Mucosa of stomach (tissue), 1 donor: ENCODE results near the gene HADH.

Source experiments
- H3K27me3 ChIP-seq: one replicate; pipeline ENCODE4 v1.7.0; 2013; ENCODE audit warnings: mild to moderate bottlenecking, low read length; ENCODE audit not compliant: control insufficient read depth, insufficient read depth
- H3K36me3 ChIP-seq: one replicate; pipeline ENCODE4 v1.7.0; 2013; ENCODE audit warnings: low read length; ENCODE audit not compliant: control insufficient read depth, insufficient read depth
- H3K4me1 ChIP-seq: one replicate; pipeline ENCODE4 v1.7.0; 2013; ENCODE audit warnings: mild to moderate bottlenecking, low read length; ENCODE audit not compliant: control insufficient read depth, insufficient read depth
- H3K4me3 ChIP-seq: one replicate; pipeline ENCODE4 v1.7.0; 2013; ENCODE audit warnings: low read length
- H3K9ac ChIP-seq: one replicate; pipeline ENCODE4 v1.7.0; 2013; ENCODE audit warnings: mild to moderate bottlenecking, low read length, moderate library complexity
- H3K9me3 ChIP-seq: one replicate; pipeline ENCODE4 v1.7.0; 2013; ENCODE audit warnings: mild to moderate bottlenecking, low read length, moderate library complexity; ENCODE audit not compliant: control insufficient read depth
- donor health status: Pancreatic carcinoma.

Gene HADH

DNA sequence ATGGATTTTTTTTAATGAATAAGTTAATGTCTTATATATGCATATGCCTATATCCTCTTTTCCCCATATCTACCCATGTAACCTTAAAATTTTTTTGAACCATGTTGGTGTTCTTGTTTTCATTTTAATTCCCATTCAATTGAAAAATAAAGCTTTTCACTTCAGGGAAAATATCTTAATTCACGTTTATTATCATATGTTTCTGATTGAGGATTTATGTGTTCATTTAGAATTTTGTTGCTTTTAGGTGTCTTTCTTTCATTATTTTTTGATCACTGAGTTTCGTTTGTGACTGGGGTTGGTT lies 29.1 kb downstream of the HADH start:
- Histone ChIP-seq H3K27me3 (no peaks in the 10 kb centered on the region), H3K4me1 (no peaks in the 10 kb centered on the region), H3K9ac (no peak overlapping the region), H3K36me3 (no peaks in the 10 kb centered on the region), H3K4me3 (no peak overlapping the region), H3K9me3 (no peaks in the 10 kb centered on the region)

DNA sequence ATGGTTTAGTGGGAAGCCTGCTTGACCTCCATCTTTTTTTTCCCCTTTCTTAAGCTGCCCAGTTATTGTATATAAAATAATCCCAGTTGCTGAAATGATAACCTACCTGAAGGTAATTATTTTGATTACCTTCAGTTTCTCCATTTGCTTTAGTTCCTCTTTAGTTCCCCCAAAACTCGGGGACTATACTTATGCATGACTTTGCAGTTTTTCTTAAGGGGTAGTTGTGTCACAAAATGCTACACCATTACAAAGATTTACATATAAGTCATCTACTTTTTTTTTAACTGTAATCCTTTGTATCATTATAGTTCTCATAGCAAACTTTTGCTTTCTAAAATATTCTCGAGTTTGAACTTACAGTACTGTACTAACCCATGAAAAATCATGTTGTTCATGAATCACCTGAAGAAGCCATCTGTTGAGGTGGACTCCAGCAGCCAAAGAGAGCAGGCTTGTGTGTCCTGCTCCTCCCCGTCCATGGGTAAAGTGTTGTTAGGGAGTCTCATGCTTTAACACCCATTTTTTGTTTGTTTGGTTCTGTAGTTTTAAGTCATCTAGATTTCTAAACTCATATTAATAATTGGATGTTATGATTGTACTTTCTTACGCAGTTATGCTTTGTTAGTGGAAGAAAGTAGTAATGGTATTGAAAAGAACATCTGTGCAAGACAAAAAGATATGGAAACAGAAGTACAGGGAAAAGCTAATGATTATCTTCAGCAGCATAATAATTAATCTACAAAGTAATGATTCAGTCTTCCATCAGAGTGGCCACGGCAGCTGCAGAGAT lies 34.6 kb downstream of the HADH start:
- H3K4me3 ChIP-seq, result no peak overlapping the region
- H3K9ac ChIP-seq, result no peak overlapping the region
- H3K27me3 ChIP-seq, result no peaks in the 10 kb centered on the region
- no peaks in the 10 kb centered on the region for H3K36me3 ChIP-seq
- H3K4me1 ChIP-seq, result no peaks in the 10 kb centered on the region
- no peaks in the 10 kb centered on the region for H3K9me3 ChIP-seq

DNA sequence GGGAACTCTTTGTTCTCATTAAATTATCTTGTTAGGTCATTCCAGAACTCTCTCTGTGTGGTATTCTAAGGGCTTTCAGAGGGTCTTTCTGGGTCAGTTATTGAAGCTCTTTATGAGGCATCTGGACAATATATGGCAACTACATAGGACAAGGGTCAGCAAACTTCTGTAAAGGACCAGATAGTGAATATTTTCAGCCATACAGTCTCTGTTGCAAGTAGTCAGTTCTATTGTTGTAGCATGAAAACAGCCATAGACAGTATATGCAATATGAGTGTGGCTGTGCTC lies 35.1 kb downstream of the HADH start:
- Histone ChIP-seq H3K4me3 (no peak overlapping the region), H3K9ac (no peak overlapping the region), H3K36me3 (no peaks in the 10 kb centered on the region), H3K4me1 (no peaks in the 10 kb centered on the region), H3K9me3 (no peaks in the 10 kb centered on the region), H3K27me3 (no peaks in the 10 kb centered on the region)

DNA sequence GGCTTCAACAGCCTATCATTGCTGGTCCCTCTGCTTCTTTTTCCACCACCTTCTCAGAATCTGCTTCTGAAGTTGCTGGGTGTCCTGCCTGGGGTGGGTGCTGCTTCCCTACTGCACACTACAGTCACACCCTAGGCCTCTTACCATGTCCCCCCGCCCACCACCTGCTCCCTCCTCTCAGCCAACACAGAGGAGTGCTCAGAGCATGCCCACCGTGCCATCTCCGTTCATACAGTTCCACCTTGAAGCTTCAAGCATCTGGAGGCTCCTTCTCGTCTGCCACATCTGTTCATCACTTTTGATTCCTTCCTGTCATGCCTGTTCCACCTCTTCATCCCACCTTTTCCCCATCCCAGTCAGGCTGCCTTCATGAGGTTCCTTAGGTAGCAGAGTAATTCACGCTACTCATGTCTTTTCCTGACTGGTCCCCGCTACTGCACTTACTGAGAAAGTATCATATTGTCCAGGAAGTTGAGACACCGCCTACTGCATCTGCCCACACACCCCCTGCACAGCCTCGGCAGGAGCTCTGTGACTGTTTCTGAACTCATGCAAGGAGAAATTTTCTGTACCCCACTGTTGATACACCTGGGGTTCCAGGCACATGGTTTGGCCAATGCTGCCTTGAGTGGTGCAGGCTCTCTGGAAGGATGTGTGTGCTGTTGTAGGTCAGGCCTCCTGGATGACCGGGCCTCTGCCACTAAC lies 39.5 kb downstream of the HADH start:
- H3K9ac ChIP-seq, result no peak overlapping the region
- no peak overlapping the region for H3K4me3 ChIP-seq
- H3K36me3 ChIP-seq, result no peaks in the 10 kb centered on the region
- H3K9me3 ChIP-seq, result no peaks in the 10 kb centered on the region
- no peaks in the 10 kb centered on the region for H3K27me3 ChIP-seq
- H3K4me1 ChIP-seq, result no peaks in the 10 kb centered on the region

DNA sequence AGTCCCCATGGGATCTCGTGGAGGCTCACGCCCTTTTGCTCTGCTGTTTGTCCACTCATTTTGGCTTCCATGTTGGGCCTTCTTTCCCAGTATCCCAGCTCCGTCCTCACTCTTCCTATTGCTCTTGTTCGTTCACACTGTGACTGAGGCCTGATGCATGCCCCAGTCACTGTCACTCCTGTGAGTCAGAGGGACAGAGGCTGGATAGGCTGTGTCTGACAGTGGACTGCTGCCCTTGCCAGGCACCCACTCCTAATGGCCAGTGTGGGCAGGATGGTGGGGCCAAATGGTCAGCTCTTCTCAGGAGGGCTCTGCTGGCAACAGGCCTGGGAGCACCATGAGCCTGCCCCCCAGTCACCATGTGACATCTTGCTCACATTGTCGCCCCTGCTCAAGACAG lies 40.0 kb downstream of the HADH start:
- H3K9ac ChIP-seq, result no peak overlapping the region
- H3K9me3 ChIP-seq, result no peaks in the 10 kb centered on the region
- H3K36me3 ChIP-seq, result no peaks in the 10 kb centered on the region
- no peaks in the 10 kb centered on the region for H3K4me1 ChIP-seq
- no peak overlapping the region for H3K4me3 ChIP-seq
- no peaks in the 10 kb centered on the region for H3K27me3 ChIP-seq

DNA sequence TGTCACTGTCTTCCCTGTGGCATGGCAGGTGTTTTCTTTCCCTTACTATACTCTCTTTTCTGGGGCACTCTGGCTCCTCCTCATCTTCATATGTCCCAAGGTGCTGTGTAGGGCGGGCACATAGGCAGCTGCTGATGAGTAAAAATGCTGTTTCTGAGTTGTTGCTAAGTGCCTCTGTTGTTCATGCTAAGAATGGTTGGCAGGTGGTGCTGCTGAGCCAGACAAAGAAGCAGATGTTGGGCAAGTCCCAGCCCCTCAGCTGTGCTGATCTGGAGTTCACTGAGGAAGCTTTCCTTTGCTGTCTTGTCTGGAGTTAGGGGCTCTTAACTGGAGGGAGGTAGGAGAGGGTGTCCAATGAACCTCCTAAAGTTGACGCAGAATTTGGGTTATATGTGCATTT lies 40.6 kb downstream of the HADH start:
- no peaks in the 10 kb centered on the region for H3K27me3 ChIP-seq
- no peaks in the 10 kb centered on the region for H3K9me3 ChIP-seq
- no peak overlapping the region for H3K9ac ChIP-seq
- H3K36me3 ChIP-seq, result no peaks in the 10 kb centered on the region
- H3K4me3 ChIP-seq, result no peak overlapping the region
- H3K4me1 ChIP-seq, result no peaks in the 10 kb centered on the region

DNA sequence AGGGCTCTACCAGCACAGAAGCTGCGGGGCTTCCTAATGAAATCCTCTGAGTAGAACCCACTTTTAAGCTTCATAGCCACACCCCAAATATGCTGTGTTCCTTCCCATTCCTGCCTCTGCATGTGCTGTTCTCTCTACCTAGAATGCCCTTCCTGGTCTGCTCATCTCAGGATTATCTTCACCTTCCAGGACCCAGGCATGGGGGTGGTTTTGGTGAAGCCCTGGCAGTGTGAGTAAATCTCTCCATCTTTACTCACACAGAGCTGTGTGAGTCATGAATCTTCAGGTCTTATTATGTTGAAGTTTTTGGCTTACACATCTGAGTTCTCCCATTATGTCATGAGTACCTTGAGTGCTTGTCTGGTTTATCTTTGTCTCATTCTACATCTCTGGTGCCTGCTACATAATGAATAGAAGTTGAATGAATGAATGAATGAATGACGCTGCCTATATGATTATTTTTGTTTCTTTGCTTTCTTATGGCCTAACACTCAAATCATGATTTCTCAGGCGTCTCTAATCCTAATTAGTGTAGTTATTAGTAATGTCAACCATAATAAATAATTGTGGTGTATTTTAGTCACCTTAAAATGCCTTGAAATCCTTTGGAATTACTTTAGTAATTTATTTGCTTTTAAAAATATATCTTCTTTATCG lies 41.9 kb downstream of the HADH start:
- Histone ChIP-seq H3K9me3 (no peaks in the 10 kb centered on the region), H3K27me3 (no peaks in the 10 kb centered on the region), H3K4me1 (no peaks in the 10 kb centered on the region), H3K36me3 (no peaks in the 10 kb centered on the region), H3K9ac (no peak overlapping the region), H3K4me3 (no peak overlapping the region)

DNA sequence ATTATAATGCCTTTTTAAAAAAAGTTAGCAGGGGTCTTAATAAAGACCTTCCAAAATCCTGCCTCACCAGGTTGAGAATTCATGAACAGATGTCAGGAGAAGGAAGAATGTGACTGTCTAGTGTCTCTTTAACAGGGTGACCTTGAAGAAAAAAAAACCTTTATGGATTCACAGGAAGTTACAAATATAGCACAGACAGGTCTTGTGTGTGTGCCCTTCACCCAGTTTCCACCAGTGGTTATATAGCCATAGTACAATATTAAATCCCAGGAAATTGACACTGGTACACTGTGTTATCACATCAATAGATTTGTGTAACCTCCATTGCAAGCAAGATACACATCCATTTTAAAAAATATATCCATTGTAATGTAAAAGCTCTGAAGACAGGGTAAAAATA lies 43.7 kb downstream of the HADH start:
- Histone ChIP-seq H3K27me3 (no peaks in the 10 kb centered on the region), H3K9me3 (no peaks in the 10 kb centered on the region), H3K36me3 (no peaks in the 10 kb centered on the region), H3K4me3 (no peak overlapping the region), H3K9ac (no peak overlapping the region), H3K4me1 (no peaks in the 10 kb centered on the region)

DNA sequence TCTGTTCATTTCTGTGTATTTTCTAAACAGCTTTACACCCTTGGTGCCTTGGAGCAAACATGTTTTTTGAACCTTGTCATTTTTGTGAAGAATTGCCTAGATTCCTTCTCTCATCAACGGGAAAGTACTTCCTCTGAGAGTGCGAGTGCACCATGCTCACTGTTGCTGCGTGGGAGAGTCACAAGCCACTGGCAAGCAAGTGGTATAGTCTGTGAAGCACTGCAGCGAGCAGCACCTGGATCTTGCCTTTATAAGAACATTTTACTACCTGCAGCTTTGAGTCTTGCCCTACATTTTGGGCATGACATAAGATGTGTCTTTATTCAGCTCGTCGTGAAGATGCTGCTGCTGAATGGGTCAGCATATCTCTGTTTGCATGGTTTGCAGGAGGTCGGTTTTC lies 44.9 kb downstream of the HADH start:
- H3K9ac ChIP-seq, result no peak overlapping the region
- no peaks in the 10 kb centered on the region for H3K27me3 ChIP-seq
- H3K4me1 ChIP-seq, result no peaks in the 10 kb centered on the region
- H3K36me3 ChIP-seq, result no peaks in the 10 kb centered on the region
- no peak overlapping the region for H3K4me3 ChIP-seq
- no peaks in the 10 kb centered on the region for H3K9me3 ChIP-seq

DNA sequence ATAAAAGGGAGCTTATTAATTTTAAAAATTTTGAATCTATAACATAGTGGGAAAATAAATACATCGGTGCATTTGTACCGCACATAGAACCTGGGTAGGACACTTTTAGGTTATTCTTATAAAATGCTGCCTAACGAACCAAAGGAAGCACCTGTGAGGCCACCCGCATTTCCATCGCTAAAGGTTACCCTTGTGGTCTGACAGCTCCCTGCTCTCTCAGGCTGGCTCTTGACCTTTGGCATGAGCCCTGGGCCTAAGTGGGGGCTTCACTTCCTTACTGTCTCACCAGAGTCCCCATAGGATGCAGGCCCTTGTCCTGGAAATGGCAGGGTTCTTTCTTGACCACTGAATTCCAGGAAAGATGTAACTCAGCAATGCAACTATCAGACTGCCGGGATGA lies 46.0 kb downstream of the HADH start:
- Histone ChIP-seq H3K9me3 (no peaks in the 10 kb centered on the region), H3K36me3 (no peaks in the 10 kb centered on the region)

DNA sequence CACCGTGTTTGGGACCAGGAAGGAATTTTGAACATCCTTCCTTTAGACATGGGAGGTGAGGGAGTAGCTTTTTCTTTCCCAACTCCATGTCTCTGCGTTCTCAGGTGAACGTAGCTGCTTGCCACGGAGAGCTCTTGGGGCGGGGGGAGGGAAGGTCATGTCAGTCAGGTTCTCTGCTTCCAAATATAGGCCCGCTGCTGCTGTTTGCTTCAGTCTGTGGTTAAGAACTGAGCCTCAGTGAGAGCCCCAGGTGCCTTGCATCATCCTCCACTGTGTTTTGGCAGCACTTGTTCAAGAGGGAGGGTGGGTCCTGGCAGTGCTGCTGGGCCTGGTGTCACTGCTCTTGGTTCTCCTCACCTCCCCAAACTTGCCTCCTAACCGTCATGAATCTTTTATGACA lies 46.5 kb downstream of the HADH start:
- no peak overlapping the region for H3K9ac ChIP-seq

More for the DNA sequence above, 46.0 kb downstream of the HADH start:
- Histone ChIP-seq H3K9ac (no peak overlapping the region), H3K27me3 (no peaks in the 10 kb centered on the region), H3K4me3 (no peak overlapping the region), H3K4me1 (no peaks in the 10 kb centered on the region)

DNA sequence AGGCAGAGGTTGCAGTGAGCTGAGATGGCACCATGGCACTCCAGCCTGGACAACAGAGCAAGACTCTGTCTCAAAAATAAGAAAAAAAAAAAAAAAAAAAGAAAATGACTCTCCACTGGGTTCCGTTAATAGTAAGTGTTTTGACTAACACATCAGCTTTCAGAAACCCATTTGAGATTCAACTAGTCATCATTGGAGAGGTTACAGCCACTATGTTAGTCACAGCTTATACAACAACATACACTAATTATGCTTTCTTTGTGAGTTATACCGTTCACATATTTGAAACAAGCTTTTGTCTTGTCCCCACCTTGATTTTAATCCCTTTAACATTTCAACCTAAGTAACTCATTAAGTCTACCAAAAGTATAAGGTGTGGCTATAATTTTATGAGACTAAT lies 48.2 kb downstream of the HADH start:
- H3K36me3 ChIP-seq, result no peaks in the 10 kb centered on the region
- H3K27me3 ChIP-seq, result no peaks in the 10 kb centered on the region
- no peak overlapping the region for H3K9ac ChIP-seq
- no peaks in the 10 kb centered on the region for H3K4me1 ChIP-seq
- no peaks in the 10 kb centered on the region for H3K9me3 ChIP-seq
- H3K4me3 ChIP-seq, result no peak overlapping the region

More for the DNA sequence above, 46.5 kb downstream of the HADH start:
- H3K27me3 ChIP-seq, result no peaks in the 10 kb centered on the region
- no peaks in the 10 kb centered on the region for H3K9me3 ChIP-seq
- no peaks in the 10 kb centered on the region for H3K4me1 ChIP-seq
- H3K36me3 ChIP-seq, result no peaks in the 10 kb centered on the region
- no peak overlapping the region for H3K4me3 ChIP-seq
